ENCODE measurements around the gene PLBD1. TPM values are rescaled to one million over a fixed set of nuclear protein-coding genes. Genes with fewer than 3 reads are reported as not detected.

Gene PLBD1
- polyA plus RNA-seq, 2 donors, result 38.7 to 43.5 TPM

DNA sequence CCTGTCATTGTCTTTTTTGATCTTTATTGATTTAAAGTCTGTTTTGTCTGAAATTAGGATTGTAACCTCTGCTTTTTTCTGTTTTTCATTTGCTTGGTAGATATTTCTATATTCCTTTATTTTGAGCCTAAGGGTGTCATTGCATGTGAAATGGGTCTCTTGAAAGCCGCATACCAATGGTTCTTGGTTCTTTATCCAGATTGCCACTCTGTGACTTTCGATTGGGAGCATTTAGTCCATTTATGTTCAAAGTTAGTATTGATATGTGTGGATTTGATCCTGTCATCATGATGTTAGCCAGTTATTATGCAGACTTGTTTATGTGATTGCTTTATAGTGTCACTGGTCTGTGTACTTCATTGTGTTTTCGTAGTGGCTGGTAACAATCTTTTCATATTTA lies 29.8 kb upstream of the PLBD1 start:
- Histone ChIP-seq H3K36me3 (ENCODE audit: control insufficient read depth in 2 of 2, insufficient read depth in 2 of 2, low read length in 1 of 2) (no peaks in the 10 kb centered on the region), H3K4me1 (ENCODE audit: control insufficient read depth in 2 of 2, insufficient read depth in 2 of 2, low read length in 1 of 2) (no peaks in the 10 kb centered on the region)
- WGBS, 2 donors, result 93 to 94% methylated on average over 3 of the region's 3 CpGs

DNA sequence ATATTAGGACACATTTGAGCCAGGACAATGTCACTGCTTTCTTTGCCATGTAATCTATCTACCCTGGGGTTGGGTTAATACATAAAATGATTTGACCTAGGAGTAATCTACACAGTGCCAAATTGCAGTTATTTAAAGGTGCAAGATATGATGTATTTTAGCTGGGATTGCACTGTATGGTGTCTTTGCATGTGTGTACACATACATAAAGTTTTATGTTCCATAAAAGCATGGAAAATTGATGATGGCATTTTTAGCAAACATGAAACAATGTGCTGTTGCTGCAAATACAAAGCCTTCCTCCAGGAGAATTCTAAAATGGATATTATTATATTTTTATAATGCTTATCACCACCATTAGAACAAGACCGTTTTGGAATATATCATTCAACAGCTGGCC lies 24.0 kb upstream of the PLBD1 start:
- no peak overlapping the region for H3K27ac ChIP-seq (ENCODE audit: low read depth in 2 of 2, low read length in 1 of 2)
- H3K27me3 ChIP-seq (ENCODE audit: control insufficient read depth in 1 of 2, insufficient read depth in 2 of 2, low read length in 2 of 2), result no peaks in the 10 kb centered on the region
- H3K4me3 ChIP-seq (ENCODE audit: low read depth in 1 of 2, low read length in 2 of 2), result no peak overlapping the region
- no peaks in the 10 kb centered on the region for H3K36me3 ChIP-seq (ENCODE audit: control insufficient read depth in 2 of 2, insufficient read depth in 2 of 2, low read length in 1 of 2)
- H3K9me3 ChIP-seq (ENCODE audit: control insufficient read depth in 2 of 2, insufficient read depth in 1 of 2, low read depth in 1 of 2, low read length in 1 of 2), result no peaks in the 10 kb centered on the region
- no peaks in the 10 kb centered on the region for H3K4me1 ChIP-seq (ENCODE audit: control insufficient read depth in 2 of 2, insufficient read depth in 2 of 2, low read length in 1 of 2)
- 46 to 67% methylated on average over 1 of the region's 1 CpG for WGBS, 2 donors

More for the DNA sequence above, 29.8 kb upstream of the PLBD1 start:
- H3K4me3 ChIP-seq (ENCODE audit: low read depth in 1 of 2, low read length in 2 of 2), result no peak overlapping the region
- no peaks in the 10 kb centered on the region for H3K27me3 ChIP-seq (ENCODE audit: control insufficient read depth in 1 of 2, insufficient read depth in 2 of 2, low read length in 2 of 2)
- no peak overlapping the region for H3K27ac ChIP-seq (ENCODE audit: low read depth in 2 of 2, low read length in 1 of 2)
- no peaks in the 10 kb centered on the region for H3K9me3 ChIP-seq (ENCODE audit: control insufficient read depth in 2 of 2, insufficient read depth in 1 of 2, low read depth in 1 of 2, low read length in 1 of 2)

DNA sequence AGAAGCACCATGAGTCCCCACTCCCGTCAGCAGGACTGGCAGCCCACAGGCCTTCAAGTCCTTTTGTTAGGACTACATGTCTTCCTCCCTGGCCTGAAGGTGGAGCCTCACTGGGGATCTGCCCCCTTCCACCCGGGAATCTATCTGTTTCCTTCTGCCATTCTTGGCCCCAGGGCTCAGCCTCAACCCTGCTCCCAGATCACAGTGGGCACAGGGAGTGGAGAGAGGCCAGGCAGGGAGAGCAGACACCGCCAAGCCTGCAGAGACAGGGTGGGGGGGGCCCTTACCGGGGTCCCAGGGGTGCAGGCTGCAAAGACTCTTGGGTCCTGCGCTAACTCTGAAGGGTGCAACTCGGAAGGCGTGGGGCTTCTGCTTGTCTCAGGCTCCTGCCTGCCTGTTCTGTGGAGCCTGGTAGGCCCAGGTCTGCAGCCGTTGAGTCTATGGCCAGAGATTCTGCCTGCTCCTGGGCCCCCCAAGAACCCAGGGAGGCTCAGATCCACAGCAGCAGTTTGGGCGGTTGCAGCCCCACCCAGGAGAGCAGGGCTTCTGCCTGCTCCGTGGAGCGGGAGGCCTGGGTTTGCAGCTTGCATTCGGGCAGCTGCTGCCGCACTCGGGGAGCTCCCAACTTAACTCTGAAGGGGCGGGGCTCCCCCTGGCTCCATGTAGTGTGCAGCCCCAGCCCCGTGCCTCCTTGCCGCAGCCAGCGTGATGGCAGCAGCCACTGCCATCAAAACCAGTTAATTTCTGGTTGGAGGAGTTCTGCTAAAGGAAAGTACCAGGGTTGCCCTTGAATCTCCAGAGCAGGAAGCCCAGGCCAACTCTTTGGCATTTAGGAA lies 21.7 kb upstream of the PLBD1 start:
- Histone ChIP-seq H3K27ac (ENCODE audit: low read depth in 2 of 2, low read length in 1 of 2) (no peak overlapping the region), H3K36me3 (ENCODE audit: control insufficient read depth in 2 of 2, insufficient read depth in 2 of 2, low read length in 1 of 2) (no peaks in the 10 kb centered on the region)
- 90% methylated on average over 18 of the region's 18 CpGs for WGBS, 2 donors

DNA sequence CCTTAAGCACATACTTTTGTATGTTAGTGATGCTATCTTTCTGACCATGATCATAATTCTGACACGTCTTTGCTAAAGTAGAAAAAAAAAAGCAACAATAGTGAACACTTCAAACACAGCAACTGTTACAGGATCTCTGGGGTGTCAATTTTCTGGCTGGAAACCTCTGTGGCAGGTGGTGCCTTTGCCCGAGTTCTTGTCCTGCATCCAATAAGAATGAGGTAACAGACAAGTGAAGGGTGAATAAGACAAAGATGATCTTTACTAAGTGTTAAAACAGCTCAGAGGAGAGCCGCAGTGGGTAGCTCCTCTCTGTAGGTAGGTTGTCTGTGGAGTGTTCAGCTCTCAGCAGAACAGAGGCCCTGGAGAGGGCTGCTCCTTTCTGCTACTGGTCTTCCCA lies 20.9 kb upstream of the PLBD1 start:
- WGBS, 2 donors, result 85 to 89% methylated on average over 3 of the region's 3 CpGs

More for the DNA sequence above, 21.7 kb upstream of the PLBD1 start:
- Histone ChIP-seq H3K27me3 (ENCODE audit: control insufficient read depth in 1 of 2, insufficient read depth in 2 of 2, low read length in 2 of 2) (no peaks in the 10 kb centered on the region), H3K9me3 (ENCODE audit: control insufficient read depth in 2 of 2, insufficient read depth in 1 of 2, low read depth in 1 of 2, low read length in 1 of 2) (no peaks in the 10 kb centered on the region), H3K4me1 (ENCODE audit: control insufficient read depth in 2 of 2, insufficient read depth in 2 of 2, low read length in 1 of 2) (no peaks in the 10 kb centered on the region), H3K4me3 (ENCODE audit: low read depth in 1 of 2, low read length in 2 of 2) (no peak overlapping the region)

DNA sequence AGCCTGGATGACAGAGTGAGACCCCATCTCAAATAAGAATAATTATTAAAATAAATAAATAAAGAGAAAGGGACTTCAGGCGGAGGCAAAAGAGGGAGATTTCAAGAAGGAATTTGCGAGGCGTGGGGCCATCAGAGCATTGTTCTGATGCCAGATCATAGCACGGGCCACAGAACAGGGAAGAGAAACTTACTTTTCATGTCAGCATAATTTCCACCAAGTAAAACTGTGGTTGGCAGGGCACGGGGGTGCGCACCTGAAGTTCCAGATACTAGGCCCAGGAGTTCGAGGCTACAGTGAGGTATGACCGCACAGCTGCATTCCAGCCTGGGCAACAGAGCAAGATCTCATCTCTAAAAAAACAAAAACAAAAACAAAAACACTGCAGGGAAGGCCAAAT lies 11.0 kb upstream of the PLBD1 start:
- no peaks in the 10 kb centered on the region for H3K36me3 ChIP-seq (ENCODE audit: control insufficient read depth in 2 of 2, insufficient read depth in 2 of 2, low read length in 1 of 2)
- H3K4me1 ChIP-seq (ENCODE audit: control insufficient read depth in 2 of 2, insufficient read depth in 2 of 2, low read length in 1 of 2), result no peaks in the 10 kb centered on the region
- no peak overlapping the region for H3K27ac ChIP-seq (ENCODE audit: low read depth in 2 of 2, low read length in 1 of 2)
- no peak overlapping the region for H3K4me3 ChIP-seq (ENCODE audit: low read depth in 1 of 2, low read length in 2 of 2)
- H3K27me3 ChIP-seq (ENCODE audit: control insufficient read depth in 1 of 2, insufficient read depth in 2 of 2, low read length in 2 of 2), result no peaks in the 10 kb centered on the region
- WGBS, 2 donors, result 93 to 94% methylated on average over 8 of the region's 8 CpGs
- no peaks in the 10 kb centered on the region for H3K9me3 ChIP-seq (ENCODE audit: control insufficient read depth in 2 of 2, insufficient read depth in 1 of 2, low read depth in 1 of 2, low read length in 1 of 2)

More for the DNA sequence above, 20.9 kb upstream of the PLBD1 start:
- no peaks in the 10 kb centered on the region for H3K4me1 ChIP-seq (ENCODE audit: control insufficient read depth in 2 of 2, insufficient read depth in 2 of 2, low read length in 1 of 2)
- H3K36me3 ChIP-seq (ENCODE audit: control insufficient read depth in 2 of 2, insufficient read depth in 2 of 2, low read length in 1 of 2), result no peaks in the 10 kb centered on the region
- H3K27me3 ChIP-seq (ENCODE audit: control insufficient read depth in 1 of 2, insufficient read depth in 2 of 2, low read length in 2 of 2), result no peaks in the 10 kb centered on the region
- no peak overlapping the region for H3K27ac ChIP-seq (ENCODE audit: low read depth in 2 of 2, low read length in 1 of 2)
- no peaks in the 10 kb centered on the region for H3K9me3 ChIP-seq (ENCODE audit: control insufficient read depth in 2 of 2, insufficient read depth in 1 of 2, low read depth in 1 of 2, low read length in 1 of 2)
- no peak overlapping the region for H3K4me3 ChIP-seq (ENCODE audit: low read depth in 1 of 2, low read length in 2 of 2)

DNA sequence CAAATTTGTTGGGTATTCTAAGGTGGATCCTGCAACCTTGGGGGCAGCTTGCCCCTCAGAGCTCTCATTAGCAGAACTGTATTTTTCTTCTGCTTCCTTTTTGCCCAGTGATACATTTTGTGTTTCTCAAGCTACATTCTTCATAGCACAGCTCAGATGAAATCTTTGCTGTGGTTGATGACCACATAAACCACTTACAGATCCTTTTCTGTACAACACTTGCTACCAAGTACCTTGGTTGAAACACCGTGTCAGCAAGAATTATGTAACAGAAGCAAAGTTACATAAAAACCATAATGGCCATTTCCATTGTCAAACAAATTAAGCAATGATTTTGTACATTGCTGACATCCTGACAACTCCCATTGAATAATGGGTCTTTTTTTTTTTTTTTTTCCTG lies 9.7 kb upstream of the PLBD1 start:
- H3K27ac ChIP-seq (ENCODE audit: low read depth in 2 of 2, low read length in 1 of 2), result no peak overlapping the region
- no peak overlapping the region for H3K4me3 ChIP-seq (ENCODE audit: low read depth in 1 of 2, low read length in 2 of 2)
- H3K36me3 ChIP-seq (ENCODE audit: control insufficient read depth in 2 of 2, insufficient read depth in 2 of 2, low read length in 1 of 2), result no peaks in the 10 kb centered on the region
- H3K9me3 ChIP-seq (ENCODE audit: control insufficient read depth in 2 of 2, insufficient read depth in 1 of 2, low read depth in 1 of 2, low read length in 1 of 2), result no peaks in the 10 kb centered on the region
- 59 to 67% methylated on average over 1 of the region's 1 CpG for WGBS, 2 donors
- no peaks in the 10 kb centered on the region for H3K4me1 ChIP-seq (ENCODE audit: control insufficient read depth in 2 of 2, insufficient read depth in 2 of 2, low read length in 1 of 2)
- H3K27me3 ChIP-seq (ENCODE audit: control insufficient read depth in 1 of 2, insufficient read depth in 2 of 2, low read length in 2 of 2), result no peaks in the 10 kb centered on the region

DNA sequence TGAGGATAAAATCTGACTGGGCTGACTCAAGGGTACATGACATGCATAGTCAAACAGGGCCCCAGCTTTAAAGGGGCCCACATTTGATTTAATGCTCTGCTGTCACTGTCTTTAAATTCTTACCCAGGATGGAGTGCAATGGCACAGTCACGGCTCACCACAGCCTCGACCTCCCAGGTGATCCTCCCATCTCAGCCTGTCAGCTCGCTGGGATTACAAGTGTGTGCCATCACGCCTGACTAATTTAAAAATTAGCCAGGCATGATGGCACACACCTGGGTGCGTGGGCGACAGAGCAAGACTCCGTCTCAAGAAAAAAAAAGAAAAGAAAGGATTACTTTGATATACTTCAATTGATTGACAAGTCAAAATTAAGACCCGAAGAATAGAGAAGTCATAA lies 9.2 kb upstream of the PLBD1 start:
- no peak overlapping the region for H3K27ac ChIP-seq (ENCODE audit: low read depth in 2 of 2, low read length in 1 of 2)
- 76 to 80% methylated on average over 8 of the region's 8 CpGs for WGBS, 2 donors
- H3K4me3 ChIP-seq (ENCODE audit: low read depth in 1 of 2, low read length in 2 of 2), result no peak overlapping the region
- no peaks in the 10 kb centered on the region for H3K9me3 ChIP-seq (ENCODE audit: control insufficient read depth in 2 of 2, insufficient read depth in 1 of 2, low read depth in 1 of 2, low read length in 1 of 2)
- no peaks in the 10 kb centered on the region for H3K27me3 ChIP-seq (ENCODE audit: control insufficient read depth in 1 of 2, insufficient read depth in 2 of 2, low read length in 2 of 2)
- no peaks in the 10 kb centered on the region for H3K36me3 ChIP-seq (ENCODE audit: control insufficient read depth in 2 of 2, insufficient read depth in 2 of 2, low read length in 1 of 2)
- H3K4me1 ChIP-seq (ENCODE audit: control insufficient read depth in 2 of 2, insufficient read depth in 2 of 2, low read length in 1 of 2), result no peaks in the 10 kb centered on the region

DNA sequence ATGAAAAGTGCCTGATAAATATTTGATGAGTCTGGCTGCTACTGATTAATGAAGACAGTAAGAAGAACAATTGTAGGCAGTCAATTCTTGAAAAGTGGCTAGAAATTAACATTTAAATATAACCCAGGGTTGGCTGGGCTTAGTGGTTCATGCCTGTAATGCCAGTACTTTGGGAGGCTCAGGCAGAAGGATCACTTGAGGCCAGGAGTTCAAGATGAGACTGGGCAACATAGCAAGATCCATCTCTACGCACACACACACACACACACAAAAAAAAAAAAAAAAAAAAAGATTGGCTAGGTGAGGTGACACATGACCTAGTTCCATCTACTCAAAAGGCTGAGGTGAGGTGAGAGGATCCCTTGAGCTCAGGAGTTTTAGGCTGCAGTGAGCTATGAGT lies 7.9 kb upstream of the PLBD1 start:
- 89 to 93% methylated on average over 1 of the region's 1 CpG for WGBS, 2 donors
- H3K36me3 ChIP-seq (ENCODE audit: control insufficient read depth in 2 of 2, insufficient read depth in 2 of 2, low read length in 1 of 2), result no peaks in the 10 kb centered on the region
- H3K27ac ChIP-seq (ENCODE audit: low read depth in 2 of 2, low read length in 1 of 2), result no peak overlapping the region
- no peaks in the 10 kb centered on the region for H3K27me3 ChIP-seq (ENCODE audit: control insufficient read depth in 1 of 2, insufficient read depth in 2 of 2, low read length in 2 of 2)
- H3K9me3 ChIP-seq (ENCODE audit: control insufficient read depth in 2 of 2, insufficient read depth in 1 of 2, low read depth in 1 of 2, low read length in 1 of 2), result no peaks in the 10 kb centered on the region
- no peak overlapping the region for H3K4me3 ChIP-seq (ENCODE audit: low read depth in 1 of 2, low read length in 2 of 2)
- no peaks in the 10 kb centered on the region for H3K4me1 ChIP-seq (ENCODE audit: control insufficient read depth in 2 of 2, insufficient read depth in 2 of 2, low read length in 1 of 2)

DNA sequence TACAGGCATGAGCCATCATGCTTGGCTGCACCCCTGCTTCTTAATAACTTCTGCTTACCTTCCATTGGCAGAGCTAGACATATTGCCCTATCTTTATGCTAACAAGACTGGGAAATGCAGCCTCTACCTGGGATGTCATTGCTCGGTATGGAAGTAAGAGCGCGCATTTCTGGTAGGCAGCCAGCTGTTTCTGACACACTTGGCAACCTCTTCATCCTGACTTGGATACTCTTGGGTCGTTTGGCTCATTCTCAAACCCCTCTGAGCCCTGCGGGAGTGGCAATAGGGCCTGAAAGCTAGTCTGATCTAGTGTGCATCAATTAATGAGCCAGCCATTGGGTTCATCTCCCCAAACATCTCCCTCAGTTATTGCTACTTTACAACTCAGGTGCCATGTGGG lies 5.4 kb upstream of the PLBD1 start:
- H3K9me3 ChIP-seq (ENCODE audit: control insufficient read depth in 2 of 2, insufficient read depth in 1 of 2, low read depth in 1 of 2, low read length in 1 of 2), result no peaks in the 10 kb centered on the region
- WGBS, 2 donors, result 72 to 73% methylated on average over 5 of the region's 5 CpGs
- H3K27ac ChIP-seq (ENCODE audit: low read depth in 2 of 2, low read length in 1 of 2), result no peak overlapping the region
- no peaks in the 10 kb centered on the region for H3K36me3 ChIP-seq (ENCODE audit: control insufficient read depth in 2 of 2, insufficient read depth in 2 of 2, low read length in 1 of 2)
- H3K27me3 ChIP-seq (ENCODE audit: control insufficient read depth in 1 of 2, insufficient read depth in 2 of 2, low read length in 2 of 2), result no peaks in the 10 kb centered on the region
- H3K4me3 ChIP-seq (ENCODE audit: low read depth in 1 of 2, low read length in 2 of 2), result no peak overlapping the region
- no peaks in the 10 kb centered on the region for H3K4me1 ChIP-seq (ENCODE audit: control insufficient read depth in 2 of 2, insufficient read depth in 2 of 2, low read length in 1 of 2)

DNA sequence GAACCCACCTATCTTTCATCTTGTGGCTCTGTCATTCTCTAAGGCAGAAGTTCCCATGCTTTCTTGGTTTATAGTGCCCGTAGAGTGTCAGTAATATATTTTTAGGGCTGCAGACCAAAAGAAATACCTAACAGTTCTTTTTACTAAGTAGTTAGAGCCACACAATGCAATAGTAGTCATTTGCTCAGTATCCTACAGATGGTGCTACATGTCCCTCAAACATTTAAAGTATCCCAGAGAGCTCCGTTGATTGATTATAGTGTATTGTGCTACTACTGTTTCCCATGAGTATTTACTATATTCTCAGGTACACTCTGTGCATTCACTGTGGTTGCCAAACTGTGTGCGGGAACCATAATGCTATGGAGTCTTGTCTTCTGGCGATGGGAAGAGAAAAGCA lies 4.7 kb upstream of the PLBD1 start:
- WGBS, 2 donors, result 86 to 87% methylated on average over 4 of the region's 4 CpGs
- no peaks in the 10 kb centered on the region for H3K9me3 ChIP-seq (ENCODE audit: control insufficient read depth in 2 of 2, insufficient read depth in 1 of 2, low read depth in 1 of 2, low read length in 1 of 2)
- H3K27ac ChIP-seq (ENCODE audit: low read depth in 2 of 2, low read length in 1 of 2), result no peak overlapping the region
- H3K36me3 ChIP-seq (ENCODE audit: control insufficient read depth in 2 of 2, insufficient read depth in 2 of 2, low read length in 1 of 2), result no peaks in the 10 kb centered on the region
- H3K27me3 ChIP-seq (ENCODE audit: control insufficient read depth in 1 of 2, insufficient read depth in 2 of 2, low read length in 2 of 2), result no peaks in the 10 kb centered on the region
- H3K4me3 ChIP-seq (ENCODE audit: low read depth in 1 of 2, low read length in 2 of 2), result no peak overlapping the region
- no peaks in the 10 kb centered on the region for H3K4me1 ChIP-seq (ENCODE audit: control insufficient read depth in 2 of 2, insufficient read depth in 2 of 2, low read length in 1 of 2)

All from esophagus (tissue), 2 donors.